Lower leg skin (tissue), 3 donors: ENCODE data around the gene GRM3.

ENCODE experiments used
- CTCF ChIP-seq, 3 donors: fragments of 450-650 bp; IDR thresholded peaks; one replicate each; pipeline ENCODE4 v1.5.1; 2016; ENCODE audit warnings: antibody characterized with exemption in 3 of 3, mild to moderate bottlenecking in 3 of 3, moderate library complexity in 2 of 3
- POLR2A ChIP-seq, 2 donors: fragments of 450-650 bp; IDR thresholded peaks; one replicate each; pipeline ENCODE4 v1.6.1; 2016 to 2017; ENCODE audit warnings: antibody characterized with exemption in 2 of 2, mild to moderate bottlenecking in 1 of 2, moderate library complexity in 1 of 2

GRCh38 chr7:86775203-86775602 lies 131.5 kb downstream of the GRM3 start:
- TF ChIP-seq POLR2A (IDR thresholded peaks at IDR 0.05) = no peak
- TF ChIP-seq CTCF (IDR thresholded peaks at IDR 0.05) = no peak
